Stomach smooth muscle (tissue), 2 donors: ENCODE results near the gene CNOT10.
A peak's percentile ranks its signal among the peaks of the same experiment; 100 is the strongest.
"Not testable (repeated sequence)": the region's sequence is repeated elsewhere in the genome, so short reads cannot be mapped to it uniquely, and the experiment has no call there.

Experiments
- H3K27ac ChIP-seq: one replicate; pipeline ENCODE4 v1.7.0; 2013; ENCODE audit warnings: mild to moderate bottlenecking, low read length, inconsistent platforms
- H3K27me3 ChIP-seq, 2 donors: one replicate each; pipeline ENCODE4 v1.7.0; 2013; ENCODE audit warnings: low read length in 2 of 2; ENCODE audit not compliant: insufficient read depth in 2 of 2, control insufficient read depth in 1 of 2
- H3K36me3 ChIP-seq, 2 donors: one replicate each; pipeline ENCODE4 v1.7.0; 2013; ENCODE audit warnings: low read length in 2 of 2; ENCODE audit not compliant: control insufficient read depth in 2 of 2, insufficient read depth in 2 of 2
- H3K4me1 ChIP-seq: one replicate; pipeline ENCODE4 v1.7.0; 2013; ENCODE audit warnings: low read length; ENCODE audit not compliant: control insufficient read depth, insufficient read depth
- H3K4me3 ChIP-seq, 2 donors: one replicate each; pipeline ENCODE4 v1.7.0; 2013; ENCODE audit warnings: low read length in 2 of 2
- H3K9ac ChIP-seq, 2 donors: one replicate each; pipeline ENCODE4 v1.7.0; 2013; ENCODE audit warnings: low read length in 2 of 2, mild to moderate bottlenecking in 1 of 2
- H3K9me3 ChIP-seq, 2 donors: one replicate each; pipeline ENCODE4 v1.7.0; 2013; ENCODE audit warnings: low read length in 2 of 2; ENCODE audit not compliant: control insufficient read depth in 2 of 2
- donor health status: healthy.
- donor health status: Pancreatic carcinoma.

The CNOT10 gene

DNA sequence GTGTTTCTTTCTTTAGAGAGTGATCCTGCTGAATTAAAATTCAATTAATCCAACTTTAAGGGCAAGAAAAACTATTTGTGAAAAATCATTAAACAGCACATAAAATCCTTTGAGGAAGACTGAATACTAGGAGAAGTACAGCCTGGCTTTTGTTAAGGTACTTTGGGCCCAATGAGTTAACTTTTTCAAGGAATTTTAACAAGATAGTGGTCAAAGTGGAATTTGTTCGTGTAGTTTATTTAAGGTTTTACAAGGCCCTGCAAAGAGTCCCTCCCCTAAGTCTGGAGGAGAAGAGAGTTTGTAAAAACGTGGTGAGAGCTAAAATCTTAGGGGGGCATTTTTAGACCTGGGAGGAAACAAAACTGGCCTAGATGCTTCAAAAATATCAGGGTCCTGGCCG is 106.8 kb downstream of the CNOT10 start:
- H3K27ac ChIP-seq, result no peak overlapping the region
- H3K9me3 ChIP-seq, result no peaks in the 10 kb centered on the region
- H3K4me3 ChIP-seq, result no peak overlapping the region
- no peaks in the 10 kb centered on the region for H3K4me1 ChIP-seq
- peaks cover 0 to 5% of the 10 kb centered on the region in 2 donors for H3K27me3 ChIP-seq
- H3K9ac ChIP-seq, result no peak overlapping the region
- H3K36me3 ChIP-seq, result no peaks in the 10 kb centered on the region

DNA sequence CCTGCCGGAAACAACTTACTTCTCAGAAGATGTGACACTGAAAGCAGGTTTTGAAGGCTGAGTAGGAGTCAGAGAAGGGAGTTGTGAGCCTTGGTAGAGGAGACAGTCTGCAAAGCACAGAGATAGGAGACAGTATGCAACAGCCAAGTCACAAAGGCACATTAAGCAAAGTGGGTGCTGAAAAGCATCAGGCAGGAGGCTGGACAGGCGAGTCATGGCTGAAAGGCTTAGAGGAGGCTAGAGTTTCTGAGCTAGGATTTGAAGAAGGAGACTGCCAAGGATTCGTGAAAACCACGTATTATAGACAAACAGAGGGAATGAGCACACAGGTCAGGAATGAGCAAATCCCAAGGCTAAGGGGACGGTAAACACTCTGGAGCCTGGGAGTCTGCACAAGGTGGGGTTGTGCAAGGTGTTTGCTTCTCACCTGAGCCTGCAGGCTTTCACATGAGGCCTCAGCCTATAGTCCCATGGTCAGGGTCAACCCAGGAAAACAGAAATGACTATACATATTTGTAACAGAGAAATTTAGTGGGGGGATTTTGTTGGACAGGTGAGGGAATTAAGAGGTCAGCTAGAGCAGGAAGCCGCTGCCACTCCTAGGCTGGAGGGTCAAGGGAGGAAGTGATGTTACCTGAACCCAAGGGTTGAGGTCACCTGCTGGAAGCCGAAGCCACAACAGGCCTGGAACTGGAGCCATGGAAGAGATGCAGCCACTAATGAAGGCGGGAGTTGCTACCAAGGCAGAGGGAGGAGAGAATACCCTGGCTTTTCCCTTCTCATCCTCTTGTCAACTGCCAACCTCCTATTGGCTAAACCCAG is 109.7 kb downstream of the CNOT10 start:
- H3K4me1 ChIP-seq, result no peaks in the 10 kb centered on the region
- no peak overlapping the region for H3K27ac ChIP-seq
- no peak overlapping the region for H3K9ac ChIP-seq
- H3K4me3 ChIP-seq, result no peak overlapping the region
- no peaks in the 10 kb centered on the region for H3K9me3 ChIP-seq
- no peaks in the 10 kb centered on the region for H3K36me3 ChIP-seq
- H3K27me3 ChIP-seq, result no peaks in the 10 kb centered on the region

DNA sequence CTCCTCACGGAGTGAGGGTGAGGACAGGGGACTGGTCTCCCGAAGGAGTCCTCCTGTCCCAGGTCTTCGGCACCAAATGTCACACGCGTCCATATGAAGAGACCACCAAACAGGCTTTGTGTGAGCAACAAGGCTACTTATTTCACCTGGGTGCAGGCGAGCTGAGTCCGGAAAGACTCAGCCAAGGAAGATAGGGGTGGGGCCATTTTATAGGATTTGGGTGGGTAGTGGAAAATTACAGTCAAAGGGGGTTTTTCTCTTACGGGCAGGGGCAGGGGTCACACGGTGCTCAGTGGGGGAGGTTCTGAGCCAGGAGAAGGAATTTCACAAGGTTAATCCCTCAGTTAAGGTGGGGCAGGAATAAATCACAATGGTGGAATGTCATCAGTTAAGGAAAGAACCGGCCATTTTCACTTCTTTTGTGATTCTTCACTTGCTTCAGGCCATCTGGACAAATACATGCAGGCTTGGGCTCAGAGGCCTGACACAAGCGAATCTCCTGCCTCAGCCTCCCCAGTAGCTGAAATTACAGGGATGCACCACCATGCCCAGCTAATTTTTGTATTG is 111.5 kb downstream of the CNOT10 start:
- H3K4me1 ChIP-seq, H3K9ac ChIP-seq, H3K4me3 ChIP-seq, H3K9me3 ChIP-seq, H3K36me3 ChIP-seq, H3K27ac ChIP-seq, H3K27me3 ChIP-seq: not testable (repeated sequence)

DNA sequence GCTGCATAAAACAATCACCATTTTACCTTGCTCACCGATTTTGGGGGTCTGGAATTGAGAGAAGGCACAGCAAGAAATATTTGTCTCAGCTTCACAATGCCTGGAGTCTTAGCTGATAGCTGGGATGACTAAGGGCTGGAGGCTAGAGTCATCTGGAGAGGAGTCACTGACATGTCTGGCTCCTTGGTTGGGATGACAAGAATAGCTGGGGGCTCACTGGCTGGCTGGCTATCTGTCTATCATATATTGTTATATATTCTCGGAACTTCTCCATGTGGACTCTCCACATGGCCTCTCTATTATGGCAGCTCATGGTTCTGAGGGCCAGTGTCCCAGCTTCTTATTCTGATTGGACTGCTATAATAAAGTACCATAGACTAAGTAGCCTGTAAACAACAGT is 112.8 kb downstream of the CNOT10 start:
- no peaks in the 10 kb centered on the region for H3K9me3 ChIP-seq
- no peaks in the 10 kb centered on the region for H3K4me1 ChIP-seq

DNA sequence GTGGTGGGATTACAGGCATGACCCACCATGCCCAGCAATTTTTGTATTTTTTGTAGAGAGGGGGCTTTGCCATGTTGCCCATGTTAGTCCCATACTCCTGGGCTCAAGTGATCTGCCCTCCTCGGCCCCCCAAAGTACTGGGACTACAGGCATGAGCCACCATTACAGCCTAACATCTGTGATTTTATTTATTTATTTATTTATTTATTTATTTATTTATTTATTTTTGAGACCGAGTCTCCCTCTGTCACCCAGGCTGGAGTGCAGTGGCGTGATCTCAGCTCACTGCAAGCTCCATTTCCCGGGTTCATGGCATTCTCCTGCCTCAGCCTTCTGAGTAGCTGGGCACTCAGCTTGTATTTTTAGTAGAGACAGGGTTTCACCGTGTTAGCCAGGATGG is 116.5 kb downstream of the CNOT10 start:
- not testable (repeated sequence) for H3K27ac ChIP-seq

More for the DNA sequence above, 112.8 kb downstream of the CNOT10 start:
- Histone ChIP-seq H3K9ac (no peak overlapping the region), H3K27me3 (no peaks in the 10 kb centered on the region), H3K27ac (no peak overlapping the region), H3K4me3 (no peak overlapping the region), H3K36me3 (no peaks in the 10 kb centered on the region)

DNA sequence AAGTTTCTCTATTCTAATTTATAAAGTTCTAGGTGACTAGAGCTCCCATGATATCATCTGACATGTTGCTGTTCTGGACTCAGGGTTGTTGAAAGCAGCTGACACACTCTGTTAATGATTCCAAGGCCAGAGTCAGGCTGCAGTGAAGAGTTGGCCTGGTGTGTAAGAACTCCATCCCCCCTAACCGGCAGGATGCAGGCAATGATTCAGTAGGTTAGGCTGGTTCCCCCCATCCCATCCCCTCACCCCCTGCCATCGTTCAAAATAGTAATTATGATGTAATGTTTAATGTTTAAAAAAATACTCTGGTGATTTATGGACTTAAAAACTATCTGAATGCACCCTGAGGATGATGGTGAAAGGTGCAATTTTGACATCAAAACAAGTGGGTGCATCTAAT is 128.2 kb downstream of the CNOT10 start:
- Histone ChIP-seq H3K4me3 (no peak overlapping the region), H3K9ac (no peak overlapping the region), H3K4me1 (peaks cover 16% of the 10 kb centered on the region), H3K27me3 (peaks cover 12 to 22% of the 10 kb centered on the region in 2 donors), H3K36me3 (no peaks in the 10 kb centered on the region), H3K9me3 (no peaks in the 10 kb centered on the region), H3K27ac (no peak overlapping the region)

More for the DNA sequence above, 116.5 kb downstream of the CNOT10 start:
- not testable (repeated sequence) for H3K4me3 ChIP-seq, H3K4me1 ChIP-seq, H3K9me3 ChIP-seq, H3K36me3 ChIP-seq, H3K27me3 ChIP-seq, H3K9ac ChIP-seq

DNA sequence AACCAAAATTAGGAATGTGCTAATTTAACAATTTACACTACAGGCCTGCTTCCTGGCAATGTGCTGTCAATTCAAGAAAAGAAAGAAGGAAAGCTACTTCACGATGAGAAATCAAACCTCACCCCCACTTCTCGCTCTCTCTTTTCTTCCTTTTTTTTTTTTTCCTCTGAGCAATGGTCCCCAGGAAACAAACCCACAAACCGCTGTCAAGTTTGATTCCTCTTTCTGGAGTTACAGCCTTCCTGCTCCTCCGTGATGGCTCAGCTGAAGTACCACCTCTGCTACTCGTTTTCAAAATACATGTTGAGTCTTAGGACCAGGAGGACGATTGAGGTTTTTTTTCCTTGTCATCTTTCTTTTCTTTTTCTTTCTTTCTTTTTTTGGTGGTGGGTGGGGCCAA is 129.4 kb downstream of the CNOT10 start:
- Histone ChIP-seq H3K27ac (no peak overlapping the region), H3K4me1 (peaks cover 26% of the 10 kb centered on the region), H3K27me3 (peaks cover 21 to 34% of the 10 kb centered on the region in 2 donors), H3K9ac (no peak overlapping the region), H3K36me3 (no peaks in the 10 kb centered on the region), H3K9me3 (no peaks in the 10 kb centered on the region), H3K4me3 (no peak overlapping the region)

DNA sequence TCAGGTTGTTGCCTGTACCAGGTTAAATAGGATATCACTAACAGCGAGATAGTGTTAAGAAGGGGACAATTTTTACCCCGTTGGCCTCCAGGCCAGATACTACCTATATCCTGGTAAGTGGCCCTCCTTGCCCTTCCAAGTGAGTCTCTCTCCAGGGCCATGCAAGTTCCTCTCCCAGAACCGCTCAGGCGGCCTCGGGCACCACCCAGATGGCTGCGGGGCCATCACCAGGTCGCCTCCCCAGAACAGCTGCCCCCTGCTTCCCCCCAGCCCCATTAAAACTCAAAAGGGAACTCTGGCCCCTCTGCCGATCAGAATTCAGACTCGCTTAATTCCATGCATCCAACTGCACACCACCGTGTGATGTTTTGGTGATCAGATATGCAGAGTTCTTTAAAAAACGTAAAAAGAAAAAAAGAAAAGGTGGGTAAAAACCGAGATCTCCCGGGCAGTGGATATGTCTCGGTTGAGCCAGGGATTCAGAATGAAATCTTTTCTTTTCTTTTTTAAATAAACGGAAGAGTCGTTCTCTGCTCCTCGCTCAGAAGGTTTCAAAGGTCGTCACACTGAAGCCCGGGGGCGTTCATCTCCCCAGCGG is 131.0 kb downstream of the CNOT10 start:
- Histone ChIP-seq H3K9me3 (no peaks in the 10 kb centered on the region), H3K36me3 (no peaks in the 10 kb centered on the region), H3K4me3 (no peak overlapping the region), H3K4me1 (peaks cover 26% of the 10 kb centered on the region), H3K27me3 (peaks cover 33 to 48% of the 10 kb centered on the region in 2 donors), H3K27ac (no peak overlapping the region), H3K9ac (no peak overlapping the region)

DNA sequence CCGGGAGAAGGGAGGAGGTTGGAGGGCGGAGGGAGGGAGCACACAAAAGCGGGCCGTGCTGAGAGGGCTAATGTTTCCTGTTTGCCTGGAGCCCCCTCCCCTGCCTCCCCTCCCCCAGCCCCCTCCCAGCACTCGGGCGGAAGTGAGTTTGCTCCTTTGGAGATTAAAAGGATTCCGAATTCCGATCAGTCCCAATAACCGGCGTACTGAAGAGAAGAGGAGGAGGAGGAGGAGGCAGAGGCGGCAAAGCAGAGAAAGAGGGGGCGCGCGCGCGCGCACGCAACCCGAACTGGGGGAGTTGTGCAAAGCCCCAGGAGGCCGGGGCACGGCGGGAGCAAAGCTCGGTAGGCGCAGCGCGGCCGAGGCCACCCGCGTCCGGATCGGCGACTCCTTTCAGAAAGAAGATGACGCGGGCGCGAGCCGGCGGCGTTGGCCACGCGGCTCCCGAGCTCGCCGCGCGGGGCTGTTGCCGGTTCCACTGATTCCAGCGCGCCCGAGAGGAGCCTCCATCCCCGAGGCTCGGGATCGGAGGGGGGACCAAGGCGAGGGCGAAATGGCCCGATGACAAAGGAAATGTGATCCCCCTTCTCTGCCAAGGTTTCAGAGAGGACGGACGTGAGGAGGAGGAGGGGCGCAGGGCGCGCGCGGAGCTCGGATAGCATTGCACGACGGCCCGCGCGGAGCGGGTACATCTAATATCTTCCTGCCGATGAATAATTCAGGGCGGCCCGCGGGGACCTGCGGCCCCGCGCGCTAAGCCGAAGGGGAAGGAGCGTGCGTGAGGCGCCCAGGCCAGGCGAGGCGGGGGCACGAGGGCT is 131.7 kb downstream of the CNOT10 start:
- H3K27me3 ChIP-seq, result peaks cover 39 to 55% of the 10 kb centered on the region in 2 donors
- peaks cover 26% of the 10 kb centered on the region for H3K4me1 ChIP-seq
- H3K9me3 ChIP-seq, result no peaks in the 10 kb centered on the region
- no peak overlapping the region for H3K9ac ChIP-seq
- H3K27ac ChIP-seq, result no peak overlapping the region
- no peaks in the 10 kb centered on the region for H3K36me3 ChIP-seq
- H3K4me3 ChIP-seq, result peak overlapping the region; percentile 51 to 67

DNA sequence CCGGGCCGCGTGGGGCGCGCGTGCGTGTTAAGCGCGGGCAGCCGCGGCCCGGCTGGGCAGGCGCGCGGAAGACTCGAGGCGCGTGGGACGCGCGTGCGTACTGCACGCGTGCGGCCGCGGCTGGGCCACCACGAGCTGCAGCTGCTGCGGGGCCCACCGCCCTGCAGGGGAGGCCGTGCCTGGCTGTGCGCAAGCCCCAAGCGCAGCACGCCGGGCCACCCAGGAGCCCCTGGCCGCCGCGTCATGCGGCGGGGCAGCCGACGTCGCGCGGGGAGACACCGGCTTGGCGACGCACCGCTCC is 132.2 kb downstream of the CNOT10 start:
- Histone ChIP-seq H3K27me3 (peaks cover 40 to 61% of the 10 kb centered on the region in 2 donors), H3K27ac (no peak overlapping the region), H3K4me1 (peaks cover 26% of the 10 kb centered on the region)

More for the DNA sequence above, 132.2 kb downstream of the CNOT10 start:
- Histone ChIP-seq H3K9me3 (no peaks in the 10 kb centered on the region), H3K36me3 (no peaks in the 10 kb centered on the region), H3K9ac (no peak overlapping the region), H3K4me3 (peak overlapping the region; percentile 7 to 67)
